Measurements from ENCODE around the gene WWC1.
"Not testable (repeated sequence)": the region's sequence is repeated elsewhere in the genome, so short reads cannot be mapped to it uniquely, and the experiment has no call there.

The WWC1 gene

DNA sequence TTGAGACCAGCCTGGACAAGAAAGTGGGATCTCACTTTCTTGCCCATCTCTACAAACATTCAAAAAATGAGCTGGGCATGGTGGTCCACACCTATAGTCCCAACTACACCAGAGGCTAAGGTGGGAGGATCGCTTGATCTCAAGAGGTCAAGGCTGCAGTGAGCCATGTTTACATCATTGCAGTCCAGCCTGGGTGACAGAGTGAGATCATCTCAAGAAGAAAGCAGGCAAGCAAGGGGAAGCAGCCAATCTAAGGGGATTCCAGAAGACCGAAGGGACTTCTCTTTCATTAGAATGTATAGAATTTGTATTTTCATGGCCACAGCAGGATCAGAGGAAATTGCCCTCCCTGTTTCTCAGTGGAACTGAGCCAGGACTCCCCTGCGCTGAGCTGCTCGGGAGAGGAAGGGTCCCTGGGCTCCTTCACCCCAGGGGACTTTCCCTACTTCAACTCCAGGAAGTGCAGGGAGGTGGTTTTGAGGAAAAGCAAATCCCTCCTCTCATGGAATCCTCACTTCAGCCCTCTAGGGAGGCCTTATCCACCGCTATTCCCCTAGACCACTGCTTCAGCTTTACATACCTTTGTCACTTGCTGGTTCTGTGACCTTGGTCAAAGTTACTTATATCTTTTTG, 12.1 kb downstream of the WWC1 start:
- H3K27me3 ChIP-seq = no peaks in the 10 kb centered on the region
- no peaks in the 10 kb centered on the region for H3K4me1 ChIP-seq
- no peaks in the 10 kb centered on the region for H3K9me3 ChIP-seq
- no peak for DNase-seq
- TF ChIP-seq, protein P1, sequence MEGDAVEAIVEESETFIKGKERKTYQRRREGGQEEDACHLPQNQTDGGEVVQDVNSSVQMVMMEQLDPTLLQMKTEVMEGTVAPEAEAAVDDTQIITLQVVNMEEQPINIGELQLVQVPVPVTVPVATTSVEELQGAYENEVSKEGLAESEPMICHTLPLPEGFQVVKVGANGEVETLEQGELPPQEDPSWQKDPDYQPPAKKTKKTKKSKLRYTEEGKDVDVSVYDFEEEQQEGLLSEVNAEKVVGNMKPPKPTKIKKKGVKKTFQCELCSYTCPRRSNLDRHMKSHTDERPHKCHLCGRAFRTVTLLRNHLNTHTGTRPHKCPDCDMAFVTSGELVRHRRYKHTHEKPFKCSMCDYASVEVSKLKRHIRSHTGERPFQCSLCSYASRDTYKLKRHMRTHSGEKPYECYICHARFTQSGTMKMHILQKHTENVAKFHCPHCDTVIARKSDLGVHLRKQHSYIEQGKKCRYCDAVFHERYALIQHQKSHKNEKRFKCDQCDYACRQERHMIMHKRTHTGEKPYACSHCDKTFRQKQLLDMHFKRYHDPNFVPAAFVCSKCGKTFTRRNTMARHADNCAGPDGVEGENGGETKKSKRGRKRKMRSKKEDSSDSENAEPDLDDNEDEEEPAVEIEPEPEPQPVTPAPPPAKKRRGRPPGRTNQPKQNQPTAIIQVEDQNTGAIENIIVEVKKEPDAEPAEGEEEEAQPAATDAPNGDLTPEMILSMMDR (IDR thresholded peaks at IDR 0.05; ENCODE audit: low read depth, low read length) = no peak
- H3K4me3 ChIP-seq (ENCODE audit: low read depth, low read length) = no peak overlapping the region
- no peaks in the 10 kb centered on the region for H3K36me3 ChIP-seq

DNA sequence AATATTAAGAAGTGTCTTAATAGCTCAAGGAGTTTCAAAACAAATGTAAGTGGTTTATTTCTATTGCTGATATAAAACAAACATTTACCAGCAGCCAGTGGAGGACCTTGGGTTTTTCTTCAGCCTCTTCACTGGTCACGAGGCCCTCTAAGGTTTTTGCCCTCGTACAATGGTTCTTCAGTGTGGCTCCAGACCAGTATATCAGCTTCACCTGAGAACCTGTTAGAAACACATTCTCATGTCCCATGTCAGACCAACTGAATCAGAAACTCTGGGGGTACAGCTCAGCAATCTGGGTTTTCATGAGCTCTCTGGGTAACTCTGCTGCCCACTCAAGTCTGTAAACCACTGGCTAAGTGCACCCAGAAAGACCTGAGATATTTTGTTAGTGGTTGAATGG, 12.9 kb downstream of the WWC1 start:
- H3K36me3 ChIP-seq = no peaks in the 10 kb centered on the region
- H3K4me1 ChIP-seq = no peaks in the 10 kb centered on the region
- DNase-seq = no peak
- H3K27me3 ChIP-seq = no peaks in the 10 kb centered on the region
- no peaks in the 10 kb centered on the region for H3K9me3 ChIP-seq
- H3K4me3 ChIP-seq (ENCODE audit: low read depth, low read length) = no peak overlapping the region
- TF ChIP-seq, protein P1 (IDR thresholded peaks at IDR 0.05; ENCODE audit: low read depth, low read length) = no peak

DNA sequence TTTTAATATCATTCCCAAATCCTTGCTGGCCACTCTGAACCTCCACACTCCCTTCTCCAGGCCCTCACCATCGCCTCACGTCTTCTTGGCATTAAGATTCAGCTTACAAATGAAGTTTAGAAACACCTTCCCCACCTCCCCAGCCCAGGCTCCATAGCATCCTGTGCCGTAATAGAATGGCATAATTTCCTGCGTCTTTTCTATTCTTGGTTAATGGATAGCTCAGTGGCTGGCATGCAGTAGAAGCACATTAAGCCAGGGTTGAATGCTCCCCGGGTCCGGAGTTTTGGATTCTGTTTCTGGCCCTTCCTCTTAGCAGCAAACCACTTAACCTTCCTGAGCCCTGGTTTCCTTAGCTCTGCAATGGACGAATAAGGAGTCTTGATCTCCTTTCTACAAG, 13.8 kb downstream of the WWC1 start:
- no peak overlapping the region for H3K4me3 ChIP-seq (ENCODE audit: low read depth, low read length)
- DNase-seq = no peak
- TF ChIP-seq, protein P1 (IDR thresholded peaks at IDR 0.05; ENCODE audit: low read depth, low read length) = no peak
- no peaks in the 10 kb centered on the region for H3K36me3 ChIP-seq
- no peaks in the 10 kb centered on the region for H3K9me3 ChIP-seq
- no peaks in the 10 kb centered on the region for H3K4me1 ChIP-seq
- no peaks in the 10 kb centered on the region for H3K27me3 ChIP-seq

DNA sequence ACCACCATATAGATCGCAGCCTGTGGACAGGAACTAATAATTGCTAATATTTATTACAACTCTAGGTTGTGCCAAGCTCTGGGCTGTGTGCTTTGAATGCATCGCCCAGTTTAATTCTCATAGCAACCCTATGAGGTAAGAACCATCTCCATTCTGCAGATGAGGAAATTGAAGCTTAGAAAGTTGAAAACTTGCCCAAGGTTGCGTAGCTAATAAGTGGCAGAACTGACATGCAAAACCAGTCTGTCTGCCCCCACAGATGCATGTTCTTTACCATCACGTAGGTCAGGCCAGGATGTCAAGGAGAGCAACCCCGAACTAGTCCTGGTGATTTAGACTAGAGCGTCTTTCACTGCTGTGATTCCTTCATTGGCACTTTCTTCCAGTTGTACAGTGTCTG, 15.6 kb downstream of the WWC1 start:
- Histone ChIP-seq H3K4me1 (no peaks in the 10 kb centered on the region), H3K4me3 (ENCODE audit: low read depth, low read length) (no peak overlapping the region), H3K9me3 (no peaks in the 10 kb centered on the region), H3K36me3 (no peaks in the 10 kb centered on the region), H3K27me3 (no peaks in the 10 kb centered on the region)
- no peak for DNase-seq
- TF ChIP-seq, protein P1 (IDR thresholded peaks at IDR 0.05; ENCODE audit: low read depth, low read length) = no peak

DNA sequence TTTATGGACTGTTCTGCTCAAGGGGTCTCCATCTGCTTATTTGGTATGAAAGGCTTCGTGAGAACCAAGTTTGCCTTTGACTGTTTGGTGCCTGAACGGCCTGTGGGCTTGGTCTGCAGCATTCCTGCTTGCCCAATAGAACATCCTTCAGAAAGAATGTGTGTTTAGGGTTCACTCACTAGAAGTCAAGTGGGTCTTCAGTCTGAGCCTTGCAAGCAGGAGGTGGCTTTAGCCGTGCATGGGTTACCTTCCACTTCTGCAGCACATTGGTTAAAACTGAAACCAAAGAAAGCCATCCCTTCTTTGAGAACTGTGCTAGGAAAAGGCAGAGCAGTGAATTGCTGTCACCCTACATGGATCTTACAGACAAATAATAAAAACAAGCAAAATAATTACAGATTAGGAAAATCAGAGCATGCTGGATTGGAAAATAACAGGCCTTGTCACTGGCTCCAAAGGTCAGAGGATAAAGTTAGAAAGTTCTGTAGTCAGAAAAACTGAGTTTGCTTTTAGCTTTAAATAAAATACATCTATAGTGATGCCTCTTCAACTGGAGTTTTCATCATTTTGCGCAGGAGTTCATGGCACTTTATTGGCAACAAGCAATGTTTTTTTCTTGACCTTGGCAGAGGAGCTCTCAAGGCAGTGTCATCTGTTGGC, 16.6 kb downstream of the WWC1 start:
- H3K4me1 ChIP-seq = no peaks in the 10 kb centered on the region
- TF ChIP-seq, protein P1 (IDR thresholded peaks at IDR 0.05; ENCODE audit: low read depth, low read length) = no peak

DNA sequence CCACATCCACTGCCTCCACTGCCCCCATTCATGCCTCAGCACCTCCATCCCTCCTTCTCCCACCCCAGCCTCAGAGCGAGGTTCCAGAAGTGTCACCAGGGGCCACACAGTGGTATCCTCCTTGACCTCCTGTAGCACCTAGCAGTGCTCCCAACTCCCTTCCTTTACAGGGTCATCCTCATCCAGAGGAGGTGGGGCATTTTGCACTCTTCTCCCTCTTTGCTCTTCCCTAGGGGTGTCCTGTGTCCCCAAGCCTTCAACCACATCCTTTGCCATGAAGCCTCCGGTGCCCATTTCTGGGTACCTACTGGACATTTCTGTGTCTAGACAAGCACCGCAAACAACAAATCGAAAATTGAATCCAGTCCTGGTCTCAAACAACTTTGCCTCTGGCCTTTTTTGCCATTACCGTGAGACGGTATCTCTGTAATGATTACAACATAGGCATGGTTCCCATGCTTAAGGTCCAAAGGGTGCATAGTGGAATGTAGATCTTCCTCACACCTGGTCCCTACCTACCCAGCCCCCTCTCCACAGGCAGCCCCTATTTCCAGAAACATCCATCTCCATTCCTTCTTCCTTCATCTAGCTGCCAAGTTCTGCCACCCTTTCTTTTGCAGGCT, 17.6 kb downstream of the WWC1 start:
- Histone ChIP-seq H3K36me3 (no peaks in the 10 kb centered on the region), H3K9me3 (no peaks in the 10 kb centered on the region), H3K4me1 (no peaks in the 10 kb centered on the region), H3K4me3 (ENCODE audit: low read depth, low read length) (no peak overlapping the region), H3K27me3 (no peaks in the 10 kb centered on the region)
- DNase-seq = no peak
- TF ChIP-seq, protein P1 (IDR thresholded peaks at IDR 0.05; ENCODE audit: low read depth, low read length) = no peak

More for the DNA sequence above, 16.6 kb downstream of the WWC1 start:
- Histone ChIP-seq H3K4me3 (ENCODE audit: low read depth, low read length) (no peak overlapping the region), H3K9me3 (no peaks in the 10 kb centered on the region), H3K27me3 (no peaks in the 10 kb centered on the region), H3K36me3 (no peaks in the 10 kb centered on the region)
- DNase-seq = no peak

DNA sequence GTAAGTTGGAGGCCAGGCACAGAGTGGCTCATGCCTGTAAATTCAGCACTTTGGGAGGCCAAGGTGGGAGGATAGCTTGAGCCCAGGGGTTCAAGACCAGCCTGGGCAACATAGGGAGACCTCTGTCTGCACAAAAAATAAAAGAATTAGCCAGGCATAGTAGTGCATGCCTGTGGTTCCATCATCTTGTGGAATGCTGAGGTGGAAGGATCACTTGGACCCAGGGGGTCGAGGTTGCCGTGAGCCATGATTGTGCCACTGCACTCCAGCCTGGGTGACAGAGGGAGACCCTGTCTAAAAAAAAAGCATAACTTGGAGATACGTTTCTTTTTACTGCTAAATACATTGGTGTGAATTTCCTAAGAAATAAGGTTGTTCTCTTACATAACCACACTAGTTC, 19.1 kb downstream of the WWC1 start:
- not testable (repeated sequence) for H3K4me3 ChIP-seq (ENCODE audit: low read depth, low read length); H3K27me3 ChIP-seq; DNase-seq; H3K4me1 ChIP-seq; H3K36me3 ChIP-seq; H3K9me3 ChIP-seq

Data from BE2C (cell line).